ENCODE results near the gene RARS2.
A peak's percentile ranks its signal among the peaks of the same experiment; 100 is the strongest.
"Not testable (repeated sequence)": the region's sequence is repeated elsewhere in the genome, so short reads cannot be mapped to it uniquely, and the experiment has no call there.

RARS2 gene

DNA sequence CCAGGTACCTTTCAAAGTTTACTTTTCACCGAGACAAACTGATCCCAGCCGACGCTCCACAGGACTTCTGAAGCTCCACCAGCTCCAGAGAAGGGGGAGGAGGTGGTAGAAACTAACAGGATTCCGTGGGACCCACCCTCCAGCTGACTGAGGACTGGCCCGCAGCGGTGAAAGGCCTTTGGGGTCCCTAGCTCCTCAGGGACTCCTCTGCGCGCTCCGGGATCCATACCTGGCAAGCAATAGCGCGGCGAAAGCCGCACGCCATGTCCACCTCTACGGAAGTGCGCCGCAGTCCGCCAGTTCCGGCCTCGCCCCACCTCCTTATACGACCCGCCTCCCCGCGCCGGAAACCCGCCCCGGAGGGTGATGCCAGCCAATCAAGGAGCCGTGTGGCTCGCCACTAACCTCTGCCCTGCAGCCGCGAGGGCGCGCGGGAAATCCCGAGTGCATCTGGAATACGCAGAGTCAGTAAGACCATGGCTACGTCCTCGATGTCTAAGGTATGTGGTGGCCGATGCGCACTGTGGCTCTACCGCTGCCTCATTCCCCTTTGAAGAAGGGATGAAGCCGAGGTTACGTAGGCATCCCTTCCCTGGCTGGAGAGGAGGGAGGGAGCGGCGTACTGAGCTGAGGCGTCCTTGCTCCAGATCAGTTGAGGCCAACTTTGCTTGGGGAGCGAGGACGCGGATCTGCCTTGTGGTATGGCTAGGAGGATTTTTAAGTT lies at the start of gene RARS2, which contains the start of gene ORC3:
RARS2 (minus strand) TSS at position 295 of the 724 bp plus-strand sequence; CDS start at position 265, 30 bp downstream.
ORC3 (plus strand) TSS at position 443 of the 724 bp plus-strand sequence; CDS start at position 477, 34 bp downstream.
- peaks cover 19 to 46% of the 10 kb centered on the region in 2 donors for H3K4me1 Mint-ChIP-seq
- DNase-seq: peak; percentile 94
- H3K4me3 Mint-ChIP-seq: peak within 1 kb of the TSS; percentile 86 to 90
- peak; percentile 99 to 100 for ATAC-seq (replicated peaks)
- H3K27me3 Mint-ChIP-seq: no peaks in the 10 kb centered on the region
- no peaks in the 10 kb centered on the region for H3K9me3 Mint-ChIP-seq
- H3K36me3 Mint-ChIP-seq: peaks cover 7 to 17% of the 10 kb centered on the region in 2 donors
- H3K27ac Mint-ChIP-seq: peak within 1 kb of the TSS; percentile 95

GRCh38 chr6:87639373-87639772 lies 49.6 kb upstream of the RARS2 start:
- no peak overlapping the region for H3K4me3 Mint-ChIP-seq
- H3K36me3 Mint-ChIP-seq: peaks cover 22 to 45% of the 10 kb centered on the region in 2 donors
- H3K27ac Mint-ChIP-seq: no peak overlapping the region
- no peaks in the 10 kb centered on the region for H3K27me3 Mint-ChIP-seq
- ATAC-seq (replicated peaks): no peak
- no peaks in the 10 kb centered on the region for H3K9me3 Mint-ChIP-seq
- no peak for DNase-seq
- no peaks in the 10 kb centered on the region for H3K4me1 Mint-ChIP-seq

GRCh38 chr6:87637106-87637505 lies 47.3 kb upstream of the RARS2 start:
- no peaks in the 10 kb centered on the region for H3K4me1 Mint-ChIP-seq
- no peaks in the 10 kb centered on the region for H3K27me3 Mint-ChIP-seq
- H3K4me3 Mint-ChIP-seq: no peak overlapping the region
- DNase-seq (no peak), ATAC-seq (replicated peaks) (no peak)
- H3K36me3 Mint-ChIP-seq: peaks cover 29 to 49% of the 10 kb centered on the region in 2 donors
- no peak overlapping the region for H3K27ac Mint-ChIP-seq
- H3K9me3 Mint-ChIP-seq: no peaks in the 10 kb centered on the region

- Mint-ChIP-seq H3K4me3 (no peak overlapping the region), H3K4me1 (no peaks in the 10 kb centered on the region), H3K36me3 (peaks cover 29 to 49% of the 10 kb centered on the region in 2 donors), H3K27me3 (no peaks in the 10 kb centered on the region), H3K27ac (no peak overlapping the region), H3K9me3 (no peaks in the 10 kb centered on the region)
- ATAC-seq (replicated peaks): no peak
- no peak for DNase-seq
These were observed 46.5 kb upstream of the RARS2 start for GRCh38 chr6:87636315-87636714.

GRCh38 chr6:87633851-87634250 lies 44.1 kb upstream of the RARS2 start:
- ATAC-seq (replicated peaks): no peak
- no peaks in the 10 kb centered on the region for H3K9me3 Mint-ChIP-seq

DNA sequence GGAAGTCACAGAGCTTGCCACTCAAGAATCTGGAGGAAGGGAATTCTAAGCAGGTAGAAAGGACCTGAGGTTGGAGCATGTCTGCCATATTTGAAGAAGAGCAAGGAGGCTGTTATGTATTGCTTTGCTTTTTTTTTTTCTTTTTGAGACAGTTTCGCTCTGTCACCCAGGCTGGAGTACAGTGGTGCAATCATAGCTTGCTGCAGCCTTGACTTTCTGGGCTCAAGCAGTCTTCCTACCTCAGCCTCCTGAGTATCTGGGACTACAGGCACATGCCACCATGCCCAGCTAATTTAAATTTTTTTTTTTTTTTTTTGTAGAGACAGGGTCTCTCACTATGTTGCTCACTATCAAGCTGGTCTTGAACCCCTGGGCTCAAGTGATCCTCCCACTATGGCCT lies 41.0 kb upstream of the RARS2 start:
- no peak overlapping the region for H3K4me3 Mint-ChIP-seq
- no peak overlapping the region for H3K27ac Mint-ChIP-seq
- no peaks in the 10 kb centered on the region for H3K9me3 Mint-ChIP-seq
- peaks cover 0 to 1% of the 10 kb centered on the region in 2 donors for H3K4me1 Mint-ChIP-seq
- ATAC-seq (replicated peaks) (no peak), DNase-seq (no peak)
- no peaks in the 10 kb centered on the region for H3K27me3 Mint-ChIP-seq
- peaks cover 26 to 27% of the 10 kb centered on the region in 2 donors for H3K36me3 Mint-ChIP-seq

More at GRCh38 chr6:87633851-87634250, 44.1 kb upstream of the RARS2 start:
- no peak overlapping the region for H3K27ac Mint-ChIP-seq
- no peaks in the 10 kb centered on the region for H3K4me1 Mint-ChIP-seq
- H3K4me3 Mint-ChIP-seq: no peak overlapping the region
- DNase-seq: no peak
- H3K27me3 Mint-ChIP-seq: no peaks in the 10 kb centered on the region
- H3K36me3 Mint-ChIP-seq: peaks cover 25 to 40% of the 10 kb centered on the region in 2 donors

DNA sequence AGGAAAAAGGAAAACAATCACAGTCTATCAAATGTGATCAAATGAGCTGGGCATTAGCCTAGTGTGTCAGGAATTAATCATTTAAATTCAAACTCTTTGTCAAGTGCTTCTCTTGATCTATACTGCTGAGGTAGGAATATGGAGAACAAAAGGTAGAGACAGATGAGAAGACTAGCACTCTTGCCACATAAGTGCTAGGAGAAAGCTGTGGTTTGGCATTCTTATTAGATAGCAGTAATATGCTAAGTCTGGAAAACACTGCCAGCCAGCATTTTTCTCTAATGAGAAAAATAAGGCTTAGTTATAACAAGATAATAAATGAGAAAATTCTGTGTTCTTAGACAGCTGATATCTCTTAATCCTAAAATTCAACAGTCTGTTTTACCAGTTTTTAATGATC lies 39.1 kb upstream of the RARS2 start:
- Mint-ChIP-seq H3K36me3 (peaks cover 35 to 36% of the 10 kb centered on the region in 2 donors), H3K27ac (no peak overlapping the region), H3K4me3 (no peak overlapping the region), H3K9me3 (no peaks in the 10 kb centered on the region), H3K4me1 (peaks cover 0 to 1% of the 10 kb centered on the region in 2 donors), H3K27me3 (no peaks in the 10 kb centered on the region)
- ATAC-seq (replicated peaks) (no peak), DNase-seq (no peak)

DNA sequence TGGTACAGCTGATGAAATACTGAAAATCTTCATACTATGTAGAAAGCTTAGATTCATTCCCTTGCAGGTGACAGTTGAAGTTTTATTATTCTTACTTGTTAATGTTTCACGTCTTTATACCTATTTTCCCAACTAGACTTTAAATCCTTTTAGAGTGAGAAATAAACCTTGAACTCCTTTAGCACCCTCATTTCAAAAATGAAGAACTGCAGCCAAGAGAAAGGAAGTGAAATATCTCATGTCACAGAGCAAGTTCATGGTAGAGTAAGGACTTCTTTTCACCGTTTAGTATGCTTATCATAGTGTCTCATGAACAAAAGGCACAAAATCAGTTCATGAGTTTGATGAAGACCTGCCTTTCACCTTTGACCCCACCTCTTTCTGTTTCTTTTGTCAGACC lies 38.6 kb upstream of the RARS2 start:
- H3K27ac Mint-ChIP-seq: no peak overlapping the region
- no peaks in the 10 kb centered on the region for H3K9me3 Mint-ChIP-seq
- ATAC-seq (replicated peaks) (no peak), DNase-seq (no peak)
- H3K27me3 Mint-ChIP-seq: no peaks in the 10 kb centered on the region
- peaks cover 37% of the 10 kb centered on the region in 2 donors for H3K36me3 Mint-ChIP-seq
- peaks cover 0 to 1% of the 10 kb centered on the region in 2 donors for H3K4me1 Mint-ChIP-seq
- H3K4me3 Mint-ChIP-seq: no peak overlapping the region

DNA sequence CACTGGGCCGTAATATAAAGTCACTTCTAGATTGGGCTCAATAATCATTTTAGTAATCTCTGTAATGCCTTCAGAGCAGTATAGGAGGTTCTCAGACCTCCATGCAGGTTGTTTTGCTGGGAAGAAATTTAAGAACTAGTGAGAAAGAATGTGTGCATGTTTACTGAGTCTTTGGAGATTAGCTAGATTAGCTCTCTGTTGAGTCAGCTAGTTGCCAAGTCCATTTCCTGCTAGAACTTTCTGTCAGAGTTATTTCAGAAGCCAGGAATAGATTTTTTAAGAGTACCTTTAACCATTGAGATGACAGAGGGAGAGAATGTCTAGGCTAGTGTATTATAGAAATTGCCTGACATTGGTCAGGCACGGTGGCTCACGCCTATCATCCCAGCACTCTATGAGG lies 33.5 kb upstream of the RARS2 start:
- no peak for ATAC-seq (replicated peaks)
- Mint-ChIP-seq H3K4me3 (no peak overlapping the region), H3K9me3 (no peaks in the 10 kb centered on the region), H3K27ac (no peak overlapping the region), H3K27me3 (no peaks in the 10 kb centered on the region), H3K36me3 (peaks cover 38 to 40% of the 10 kb centered on the region in 2 donors), H3K4me1 (no peaks in the 10 kb centered on the region)
- no peak for DNase-seq

DNA sequence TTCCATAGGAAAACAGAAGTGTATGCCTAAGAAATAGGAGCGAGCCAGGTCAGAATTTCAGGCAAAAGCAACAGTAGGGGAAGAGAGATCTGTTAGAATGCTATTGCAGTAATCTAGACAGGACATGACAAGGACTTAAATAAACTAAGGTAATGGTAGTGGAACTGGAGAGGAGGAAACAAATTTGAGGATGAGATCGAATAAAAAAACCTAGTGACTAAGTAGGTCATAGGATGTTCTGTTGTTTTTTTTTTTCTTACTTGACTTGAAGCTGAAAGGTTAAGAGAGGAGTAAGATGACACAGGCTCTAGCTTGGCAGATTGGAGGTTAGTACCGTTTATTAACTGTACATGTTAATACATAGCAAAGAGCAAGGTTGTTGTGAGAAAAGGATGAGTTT lies 28.7 kb upstream of the RARS2 start:
- H3K27ac Mint-ChIP-seq: no peak overlapping the region
- no peak for ATAC-seq (replicated peaks)
- H3K27me3 Mint-ChIP-seq: no peaks in the 10 kb centered on the region
- no peaks in the 10 kb centered on the region for H3K9me3 Mint-ChIP-seq
- DNase-seq: no peak
- peaks cover 31 to 36% of the 10 kb centered on the region in 2 donors for H3K36me3 Mint-ChIP-seq
- no peak overlapping the region for H3K4me3 Mint-ChIP-seq
- H3K4me1 Mint-ChIP-seq: no peaks in the 10 kb centered on the region

- H3K4me1 Mint-ChIP-seq: no peaks in the 10 kb centered on the region
- H3K4me3 Mint-ChIP-seq: no peak overlapping the region
These were observed 27.6 kb upstream of the RARS2 start for GRCh38 chr6:87617405-87617804.

DNA sequence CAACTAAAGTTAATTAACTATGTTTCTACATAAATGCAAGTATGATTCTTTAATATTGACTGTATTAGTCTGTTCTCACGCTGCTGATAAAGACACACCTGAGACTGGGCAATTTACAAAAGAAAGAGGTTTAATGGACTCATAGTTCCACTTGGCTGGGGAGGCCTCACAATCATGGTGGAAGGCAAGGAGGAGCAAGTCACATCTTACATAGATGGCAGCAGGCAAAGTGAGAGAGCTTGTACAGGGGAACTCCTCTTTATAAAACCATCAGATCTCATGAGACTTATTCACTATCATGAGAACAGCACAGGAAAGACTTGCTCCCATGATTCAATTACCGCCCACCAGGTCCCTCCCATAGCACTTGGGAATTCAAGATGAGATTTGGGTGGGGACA lies 23.2 kb upstream of the RARS2 start:
- H3K36me3 Mint-ChIP-seq: peaks cover 28 to 39% of the 10 kb centered on the region in 2 donors
- not testable (repeated sequence) for DNase-seq; ATAC-seq (replicated peaks); H3K9me3 Mint-ChIP-seq; H3K27me3 Mint-ChIP-seq; H3K4me3 Mint-ChIP-seq; H3K27ac Mint-ChIP-seq; H3K4me1 Mint-ChIP-seq

More at GRCh38 chr6:87617405-87617804, 27.6 kb upstream of the RARS2 start:
- peaks cover 4 to 5% of the 10 kb centered on the region in 2 donors for H3K9me3 Mint-ChIP-seq
- peaks cover 41% of the 10 kb centered on the region in 2 donors for H3K36me3 Mint-ChIP-seq
- no peak overlapping the region for H3K27ac Mint-ChIP-seq
- no peaks in the 10 kb centered on the region for H3K27me3 Mint-ChIP-seq
- ATAC-seq (replicated peaks): no peak
- no peak for DNase-seq

DNA sequence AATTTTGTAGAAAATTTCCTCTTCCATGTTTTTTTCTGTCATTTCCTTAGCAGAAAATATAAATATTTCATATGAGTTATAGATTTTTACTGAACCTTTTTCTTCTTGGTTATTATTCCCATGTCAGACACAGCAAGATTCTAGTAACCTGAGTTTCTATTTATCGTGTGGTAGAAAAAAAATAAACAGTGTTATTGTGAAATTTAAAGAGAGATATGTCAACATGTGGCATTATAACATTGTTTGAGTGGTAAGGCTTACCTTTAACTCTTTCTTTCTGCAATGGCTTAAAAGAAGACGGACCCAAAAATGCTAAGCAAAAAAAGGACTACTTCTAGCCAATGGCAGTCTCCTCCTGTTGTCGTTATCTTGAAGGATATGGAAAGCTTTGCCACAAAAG lies 19.0 kb upstream of the RARS2 start:
- Mint-ChIP-seq H3K4me3 (no peak overlapping the region), H3K4me1 (no peaks in the 10 kb centered on the region), H3K27me3 (no peaks in the 10 kb centered on the region), H3K27ac (no peak overlapping the region), H3K9me3 (peaks cover 4 to 5% of the 10 kb centered on the region in 2 donors), H3K36me3 (peaks cover 19 to 38% of the 10 kb centered on the region in 2 donors)
- DNase-seq (no peak), ATAC-seq (replicated peaks) (no peak)

DNA sequence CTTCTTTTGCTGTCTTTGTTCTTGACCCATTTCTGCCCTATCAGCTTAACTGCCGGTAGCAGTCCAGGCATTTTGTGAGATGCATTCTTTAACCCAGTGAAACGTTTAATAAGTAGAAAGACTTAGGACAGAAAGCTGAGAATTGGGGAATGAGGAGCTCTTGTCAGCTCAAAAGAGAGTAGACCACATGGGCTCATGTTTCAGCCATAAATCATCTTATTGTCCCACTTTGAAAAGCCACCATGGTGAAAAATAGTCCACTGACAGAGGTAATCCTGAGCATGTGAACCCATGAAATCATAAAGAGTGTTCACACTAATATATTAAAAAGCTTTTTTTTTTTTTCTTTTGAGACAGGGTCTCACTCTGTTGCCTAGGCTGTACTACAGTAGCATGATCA lies 16.4 kb upstream of the RARS2 start:
- Mint-ChIP-seq H3K9me3 (no peaks in the 10 kb centered on the region), H3K36me3 (peaks cover 10 to 24% of the 10 kb centered on the region in 2 donors), H3K4me1 (no peaks in the 10 kb centered on the region), H3K27me3 (no peaks in the 10 kb centered on the region), H3K4me3 (no peak overlapping the region), H3K27ac (no peak overlapping the region)
- DNase-seq (no peak), ATAC-seq (replicated peaks) (no peak)

DNA sequence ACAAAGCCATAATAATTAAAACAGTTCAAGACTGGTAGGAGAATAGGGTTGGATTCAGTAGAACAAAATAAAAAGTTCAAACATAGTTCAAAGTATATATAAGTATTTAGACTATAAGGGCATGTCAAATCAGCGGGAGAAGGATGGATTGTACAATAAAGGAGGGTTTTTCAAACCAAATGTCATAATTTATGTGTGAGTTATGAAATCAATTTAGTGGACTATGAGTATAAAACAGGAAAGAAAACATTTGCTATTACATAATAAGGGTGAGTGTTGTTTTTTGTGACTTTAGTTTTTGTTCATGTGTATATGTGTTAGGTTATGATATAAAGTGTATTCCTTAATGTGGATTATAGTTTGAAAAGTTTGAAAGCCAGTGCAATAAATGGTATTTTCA lies 10.8 kb upstream of the RARS2 start:
- H3K4me3 Mint-ChIP-seq: no peak overlapping the region
- no peaks in the 10 kb centered on the region for H3K9me3 Mint-ChIP-seq
- no peaks in the 10 kb centered on the region for H3K27me3 Mint-ChIP-seq
- no peak for ATAC-seq (replicated peaks)
- DNase-seq: no peak
- H3K27ac Mint-ChIP-seq: no peak overlapping the region
- H3K36me3 Mint-ChIP-seq: peaks cover 6 to 8% of the 10 kb centered on the region in 2 donors
- H3K4me1 Mint-ChIP-seq: no peaks in the 10 kb centered on the region

Measured in stimulated activated naive B cell treated with anti-CD40 and anti-IgM and Interleukin-4, amounts not matched to agents 10 μg/mL and 1 μg/mL and 100 μg/mL, for 72 hours (primary cell).